ENCODE measurements around the gene ZNF175. TPM values are rescaled to one million over a fixed set of nuclear protein-coding genes. Genes with fewer than 3 reads are reported as not detected.
A peak's percentile ranks its signal among the peaks of the same experiment; 100 is the strongest.

Gene ZNF175
- total and polyA plus RNA-seq, 10 of the 15 experiments (the other 5 are each of a cell fraction or from before 2014, with no cell fraction given): 1.5 to 12.0 (median 4.1) TPM

GRCh38 chr19:51564791-51565190 is 6.3 kb upstream of the ZNF175 start (continued):
- TF ChIP-seq ZNF687 (IDR thresholded peaks at IDR 0.05) (no peak), MXI1 (IDR thresholded peaks at IDR 0.05; ENCODE audit: low read depth, low read length) (no peak), SP1 (IDR thresholded peaks at IDR 0.05; ENCODE audit: low read depth, low read length) (no peak), CHD4 (IDR thresholded peaks at IDR 0.05) (no peak), ZZZ3 (IDR thresholded peaks at IDR 0.05; ENCODE audit: control insufficient read depth, insufficient read length, low read depth) (no peak), SUZ12 (IDR thresholded peaks at IDR 0.05; ENCODE audit: unreplicated experiment) (no peak), MTA3 (IDR thresholded peaks at IDR 0.05; ENCODE audit: borderline replicate concordance, low read length) (no peak; the same call in 1 of the 2 replicates), CEBPB (IDR thresholded peaks at IDR 0.05; ENCODE audit: borderline replicate concordance in 1 of 2, low read depth in 2 of 2, low read length in 2 of 2) (no peak), E2F4 (IDR thresholded peaks at IDR 0.05; ENCODE audit: low read depth, low read length) (no peak), CBFB (IDR thresholded peaks at IDR 0.05; ENCODE audit: low read depth) (peak; percentile 54; the same call in 1 of the 2 replicates), IRF4 (IDR thresholded peaks at IDR 0.05; ENCODE audit: low read depth, low read length) (0 out of 2 replicates have a peak, but pooled peaks have one; percentile 27), SRF (IDR thresholded peaks at IDR 0.05; ENCODE audit: low read depth in 2 of 2, low read length in 2 of 2) (no peak), EGR1 (IDR thresholded peaks at IDR 0.05; ENCODE audit: borderline replicate concordance in 1 of 2, low read depth in 2 of 2, low read length in 2 of 2) (no peak), NKRF (conservative IDR thresholded peaks at IDR 0.05) (no peak), RELA (IDR thresholded peaks at IDR 0.05; ENCODE audit: borderline replicate concordance, partially characterized antibody) (no peak), BHLHE40 (IDR thresholded peaks at IDR 0.05; ENCODE audit: borderline replicate concordance in 1 of 2, low read depth in 2 of 2, low read length in 1 of 2) (no peak), ZNF622 (IDR thresholded peaks at IDR 0.05) (no peak)
- TF ChIP-seq, protein P1, sequence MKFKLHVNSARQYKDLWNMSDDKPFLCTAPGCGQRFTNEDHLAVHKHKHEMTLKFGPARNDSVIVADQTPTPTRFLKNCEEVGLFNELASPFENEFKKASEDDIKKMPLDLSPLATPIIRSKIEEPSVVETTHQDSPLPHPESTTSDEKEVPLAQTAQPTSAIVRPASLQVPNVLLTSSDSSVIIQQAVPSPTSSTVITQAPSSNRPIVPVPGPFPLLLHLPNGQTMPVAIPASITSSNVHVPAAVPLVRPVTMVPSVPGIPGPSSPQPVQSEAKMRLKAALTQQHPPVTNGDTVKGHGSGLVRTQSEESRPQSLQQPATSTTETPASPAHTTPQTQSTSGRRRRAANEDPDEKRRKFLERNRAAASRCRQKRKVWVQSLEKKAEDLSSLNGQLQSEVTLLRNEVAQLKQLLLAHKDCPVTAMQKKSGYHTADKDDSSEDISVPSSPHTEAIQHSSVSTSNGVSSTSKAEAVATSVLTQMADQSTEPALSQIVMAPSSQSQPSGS (IDR thresholded peaks at IDR 0.05; ENCODE audit: low read length): peak; percentile 47; the same call in 1 of the 2 replicates
- TF ChIP-seq, protein P2, sequence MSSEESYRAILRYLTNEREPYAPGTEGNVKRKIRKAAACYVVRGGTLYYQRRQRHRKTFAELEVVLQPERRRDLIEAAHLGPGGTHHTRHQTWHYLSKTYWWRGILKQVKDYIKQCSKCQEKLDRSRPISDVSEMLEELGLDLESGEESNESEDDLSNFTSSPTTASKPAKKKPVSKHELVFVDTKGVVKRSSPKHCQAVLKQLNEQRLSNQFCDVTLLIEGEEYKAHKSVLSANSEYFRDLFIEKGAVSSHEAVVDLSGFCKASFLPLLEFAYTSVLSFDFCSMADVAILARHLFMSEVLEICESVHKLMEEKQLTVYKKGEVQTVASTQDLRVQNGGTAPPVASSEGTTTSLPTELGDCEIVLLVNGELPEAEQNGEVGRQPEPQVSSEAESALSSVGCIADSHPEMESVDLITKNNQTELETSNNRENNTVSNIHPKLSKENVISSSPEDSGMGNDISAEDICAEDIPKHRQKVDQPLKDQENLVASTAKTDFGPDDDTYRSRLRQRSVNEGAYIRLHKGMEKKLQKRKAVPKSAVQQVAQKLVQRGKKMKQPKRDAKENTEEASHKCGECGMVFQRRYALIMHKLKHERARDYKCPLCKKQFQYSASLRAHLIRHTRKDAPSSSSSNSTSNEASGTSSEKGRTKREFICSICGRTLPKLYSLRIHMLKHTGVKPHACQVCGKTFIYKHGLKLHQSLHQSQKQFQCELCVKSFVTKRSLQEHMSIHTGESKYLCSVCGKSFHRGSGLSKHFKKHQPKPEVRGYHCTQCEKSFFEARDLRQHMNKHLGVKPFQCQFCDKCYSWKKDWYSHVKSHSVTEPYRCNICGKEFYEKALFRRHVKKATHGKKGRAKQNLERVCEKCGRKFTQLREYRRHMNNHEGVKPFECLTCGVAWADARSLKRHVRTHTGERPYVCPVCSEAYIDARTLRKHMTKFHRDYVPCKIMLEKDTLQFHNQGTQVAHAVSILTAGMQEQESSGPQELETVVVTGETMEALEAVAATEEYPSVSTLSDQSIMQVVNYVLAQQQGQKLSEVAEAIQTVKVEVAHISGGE (CRISPR knock-in tag; IDR thresholded peaks at IDR 0.05): no peak
